Eye (tissue), 1 donor: ENCODE data around the gene ARHGAP31.

Source experiments
- DNase-seq: peaks from one replicate; pipeline ENCODE4 v3.0.0-alpha.2; 2015

ARHGAP31 gene

GRCh38 chr3:119396870-119397269 is 102.7 kb downstream of the ARHGAP31 start:
- DNase-seq = no peak

GRCh38 chr3:119400466-119400865 is 106.3 kb downstream of the ARHGAP31 start:
- no peak for DNase-seq

- no peak for DNase-seq
These were observed 106.9 kb downstream of the ARHGAP31 start for GRCh38 chr3:119401069-119401468.

GRCh38 chr3:119401503-119402440 is 107.6 kb downstream of the ARHGAP31 start:
- DNase-seq = no peak

- DNase-seq = no peak
These were observed 108.6 kb downstream of the ARHGAP31 start for GRCh38 chr3:119402791-119403190.

GRCh38 chr3:119403201-119403600 is 109.0 kb downstream of the ARHGAP31 start:
- peak; percentile 7 for DNase-seq

GRCh38 chr3:119405315-119405714 is 111.1 kb downstream of the ARHGAP31 start:
- no peak for DNase-seq

- DNase-seq = no peak
These were observed 114.2 kb downstream of the ARHGAP31 start for GRCh38 chr3:119408243-119408950.

GRCh38 chr3:119409844-119410243 is 115.7 kb downstream of the ARHGAP31 start:
- no peak for DNase-seq

- no peak for DNase-seq
These were observed 119.6 kb downstream of the ARHGAP31 start for GRCh38 chr3:119413603-119414280.

GRCh38 chr3:119416873-119417272 is 122.7 kb downstream of the ARHGAP31 start:
- DNase-seq = no peak

- no peak for DNase-seq
These were observed 123.8 kb downstream of the ARHGAP31 start for GRCh38 chr3:119417771-119418512.

- no peak for DNase-seq
These were observed 124.5 kb downstream of the ARHGAP31 start for GRCh38 chr3:119418641-119419040.

GRCh38 chr3:119420196-119420595 is 126.0 kb downstream of the ARHGAP31 start:
- DNase-seq = no peak

- DNase-seq = peak; percentile 67
These were observed 133.5 kb downstream of the ARHGAP31 start for GRCh38 chr3:119427669-119428068.

GRCh38 chr3:119428538-119428937 is 134.4 kb downstream of the ARHGAP31 start:
- peak; percentile 20 for DNase-seq

- no peak for DNase-seq
These were observed 139.6 kb downstream of the ARHGAP31 start for GRCh38 chr3:119433613-119434325.

- DNase-seq = no peak
These were observed 140.5 kb downstream of the ARHGAP31 start for GRCh38 chr3:119434703-119435102.

- no peak for DNase-seq
These were observed 142.8 kb downstream of the ARHGAP31 start for GRCh38 chr3:119436977-119437376.

GRCh38 chr3:119437691-119438258 is 143.6 kb downstream of the ARHGAP31 start:
- DNase-seq = no peak

- no peak for DNase-seq
These were observed 149.0 kb downstream of the ARHGAP31 start for GRCh38 chr3:119443179-119443578.

GRCh38 chr3:119444590-119444989 is 150.4 kb downstream of the ARHGAP31 start:
- no peak for DNase-seq
